ENCODE results near the gene CDCA5.

GRCh38 chr11:65045728-65046127 lies 38.1 kb downstream of the CDCA5 start:
- TF ChIP-seq, protein P1, sequence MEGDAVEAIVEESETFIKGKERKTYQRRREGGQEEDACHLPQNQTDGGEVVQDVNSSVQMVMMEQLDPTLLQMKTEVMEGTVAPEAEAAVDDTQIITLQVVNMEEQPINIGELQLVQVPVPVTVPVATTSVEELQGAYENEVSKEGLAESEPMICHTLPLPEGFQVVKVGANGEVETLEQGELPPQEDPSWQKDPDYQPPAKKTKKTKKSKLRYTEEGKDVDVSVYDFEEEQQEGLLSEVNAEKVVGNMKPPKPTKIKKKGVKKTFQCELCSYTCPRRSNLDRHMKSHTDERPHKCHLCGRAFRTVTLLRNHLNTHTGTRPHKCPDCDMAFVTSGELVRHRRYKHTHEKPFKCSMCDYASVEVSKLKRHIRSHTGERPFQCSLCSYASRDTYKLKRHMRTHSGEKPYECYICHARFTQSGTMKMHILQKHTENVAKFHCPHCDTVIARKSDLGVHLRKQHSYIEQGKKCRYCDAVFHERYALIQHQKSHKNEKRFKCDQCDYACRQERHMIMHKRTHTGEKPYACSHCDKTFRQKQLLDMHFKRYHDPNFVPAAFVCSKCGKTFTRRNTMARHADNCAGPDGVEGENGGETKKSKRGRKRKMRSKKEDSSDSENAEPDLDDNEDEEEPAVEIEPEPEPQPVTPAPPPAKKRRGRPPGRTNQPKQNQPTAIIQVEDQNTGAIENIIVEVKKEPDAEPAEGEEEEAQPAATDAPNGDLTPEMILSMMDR (conservative IDR thresholded peaks at IDR 0.05; ENCODE audit: low read depth, low read length): no peak
- TF ChIP-seq EZH2 (IDR thresholded peaks at IDR 0.05; ENCODE audit: borderline replicate concordance, low read depth, low read length, poor library complexity, severe bottlenecking): no peak
